K562 (cell line): ENCODE results near the gene NTM.

Experiments used
- CREB1 ChIP-seq, 2 experiments: sonication (generic) in 1 of 2; formaldehyde crosslinking in 1 of 2; IDR thresholded peaks; 2 replicates each; pipeline versions ENCODE4 v1.6.1 to v1.8.0; 2012 to 2022; ENCODE audit warnings: inconsistent platforms in 1 of 2, mild to moderate bottlenecking in 1 of 2, missing genetic modification reagents in 1 of 2, moderate library complexity in 1 of 2
- HINFP ChIP-seq: fragments of 450-650 bp; conservative IDR thresholded peaks from 2 replicates; pipeline ENCODE4 v1.6.1; 2016; ENCODE audit warnings: missing genetic modification characterization, low read depth, mild to moderate bottlenecking, control low read depth, missing compliant biosample characterization
- HMG20A ChIP-seq: fragments of 450-650 bp; formaldehyde crosslinking; conservative IDR thresholded peaks from 2 replicates; pipeline ENCODE4 v1.4.0; 2020; ENCODE audit warnings: mild to moderate bottlenecking, mixed read lengths
- IRF2 ChIP-seq: sonication (generic); formaldehyde crosslinking; IDR thresholded peaks from 2 replicates; pipeline ENCODE4 v1.8.1; 2022; ENCODE audit warnings: mild to moderate bottlenecking, missing genetic modification reagents
- TF ChIP-seq, protein P1 (sequence below), 3 experiments: IDR thresholded peaks in 2 of 3; conservative IDR thresholded peaks in 1 of 3; 2 replicates each; pipeline ENCODE4 v1.5.1; 2011 to 2012; ENCODE audit warnings: low read length in 3 of 3, mild to moderate bottlenecking in 3 of 3, control low read depth in 2 of 3, improper control_type of control experiment in 1 of 3, inconsistent platforms in 1 of 3, low read depth in 1 of 3, mixed read lengths in 1 of 3, moderate library complexity in 1 of 3; ENCODE audit not compliant: insufficient read depth in 2 of 3

GRCh38 chr11:131764126-131764525 lies 393.7 kb downstream of the NTM start:
- TF ChIP-seq, protein P1, sequence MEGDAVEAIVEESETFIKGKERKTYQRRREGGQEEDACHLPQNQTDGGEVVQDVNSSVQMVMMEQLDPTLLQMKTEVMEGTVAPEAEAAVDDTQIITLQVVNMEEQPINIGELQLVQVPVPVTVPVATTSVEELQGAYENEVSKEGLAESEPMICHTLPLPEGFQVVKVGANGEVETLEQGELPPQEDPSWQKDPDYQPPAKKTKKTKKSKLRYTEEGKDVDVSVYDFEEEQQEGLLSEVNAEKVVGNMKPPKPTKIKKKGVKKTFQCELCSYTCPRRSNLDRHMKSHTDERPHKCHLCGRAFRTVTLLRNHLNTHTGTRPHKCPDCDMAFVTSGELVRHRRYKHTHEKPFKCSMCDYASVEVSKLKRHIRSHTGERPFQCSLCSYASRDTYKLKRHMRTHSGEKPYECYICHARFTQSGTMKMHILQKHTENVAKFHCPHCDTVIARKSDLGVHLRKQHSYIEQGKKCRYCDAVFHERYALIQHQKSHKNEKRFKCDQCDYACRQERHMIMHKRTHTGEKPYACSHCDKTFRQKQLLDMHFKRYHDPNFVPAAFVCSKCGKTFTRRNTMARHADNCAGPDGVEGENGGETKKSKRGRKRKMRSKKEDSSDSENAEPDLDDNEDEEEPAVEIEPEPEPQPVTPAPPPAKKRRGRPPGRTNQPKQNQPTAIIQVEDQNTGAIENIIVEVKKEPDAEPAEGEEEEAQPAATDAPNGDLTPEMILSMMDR (IDR thresholded peaks at IDR 0.05 in 2 of 3, conservative IDR thresholded peaks at IDR 0.05 in 1 of 3; ENCODE audit: insufficient read depth in 2 of 3, low read depth in 1 of 3, low read length in 3 of 3): no peak
- TF ChIP-seq CREB1 (IDR thresholded peaks at IDR 0.05): no peak
- TF ChIP-seq CREB1 (CRISPR knock-in tag; IDR thresholded peaks at IDR 0.05): no peak
- no peak for TF ChIP-seq HMG20A
- no peak for TF ChIP-seq IRF2 (CRISPR knock-in tag)
- no peak for TF ChIP-seq HINFP (tag)
